22Rv1 (cell line): ENCODE measurements around the gene DGCR6L.
A peak's percentile ranks its signal among the peaks of the same experiment; 100 is the strongest.
"Not testable (repeated sequence)": the region's sequence is repeated elsewhere in the genome, so short reads cannot be mapped to it uniquely, and the experiment has no call there.

Experiments
- H3K27ac ChIP-seq: fragments of 450-650 bp; 2 replicates; pipeline ENCODE4 v1.5.1; 2017
- ZFX ChIP-seq: fragments of 450-650 bp; IDR thresholded peaks from 2 replicates; pipeline ENCODE4 v1.6.1; 2017; ENCODE audit warnings: antibody characterized with exemption, borderline replicate concordance
- TF ChIP-seq, protein P1 (sequence below): fragments of 450-650 bp; IDR thresholded peaks from 2 replicates; pipeline ENCODE4 v1.5.1; 2017; ENCODE audit warnings: mild to moderate bottlenecking

DGCR6L gene

DNA sequence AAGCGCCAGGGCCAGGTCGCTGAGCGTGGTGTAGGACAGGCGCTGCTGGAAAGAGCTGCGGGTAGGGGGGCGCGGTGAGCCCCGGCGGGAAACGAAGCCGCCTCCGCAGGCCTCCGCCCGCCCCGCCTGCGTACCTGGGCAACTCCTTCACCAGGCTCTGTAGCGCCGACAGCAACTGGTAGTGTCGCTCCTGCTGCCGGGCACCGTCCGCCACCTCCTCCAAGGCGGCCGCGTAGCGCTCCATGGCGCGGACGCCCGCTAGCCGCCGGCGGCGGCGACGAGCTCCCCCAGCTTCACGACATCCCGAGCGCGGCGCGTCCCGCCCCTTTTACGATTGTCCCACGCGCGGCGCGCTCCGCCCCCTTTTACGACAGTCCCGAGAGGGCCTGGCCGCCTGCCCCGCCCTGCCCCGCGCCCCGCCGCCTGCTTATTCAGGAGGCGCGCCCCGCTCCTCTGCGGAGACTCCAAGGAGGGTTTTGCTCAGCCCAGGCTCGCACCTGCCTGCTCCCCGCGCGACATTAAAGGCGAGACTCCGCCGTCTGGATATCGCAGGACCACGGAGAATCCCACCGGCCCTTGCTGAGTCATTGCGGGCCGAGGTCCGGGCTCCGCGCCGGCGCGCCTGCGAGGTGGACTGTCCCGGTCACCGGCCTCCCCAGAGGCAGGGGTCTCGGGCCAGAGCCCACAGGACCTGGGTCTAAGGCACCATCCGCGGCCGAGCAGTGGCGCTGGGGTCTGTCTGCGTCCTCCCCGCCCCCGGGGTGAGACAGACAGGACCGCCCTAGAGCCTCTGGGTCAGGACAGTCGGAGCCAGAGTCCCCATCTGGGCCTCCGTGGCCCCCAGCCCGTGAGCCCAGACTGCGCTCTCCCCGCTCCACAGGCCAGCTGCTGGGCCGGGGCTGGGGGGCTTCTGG is at the start of gene DGCR6L:
Gene DGCR6L (minus strand): TSS at position 316 of the 914 bp plus-strand sequence. CDS start 72 bp downstream, at position 244.
- TF ChIP-seq, protein P1, sequence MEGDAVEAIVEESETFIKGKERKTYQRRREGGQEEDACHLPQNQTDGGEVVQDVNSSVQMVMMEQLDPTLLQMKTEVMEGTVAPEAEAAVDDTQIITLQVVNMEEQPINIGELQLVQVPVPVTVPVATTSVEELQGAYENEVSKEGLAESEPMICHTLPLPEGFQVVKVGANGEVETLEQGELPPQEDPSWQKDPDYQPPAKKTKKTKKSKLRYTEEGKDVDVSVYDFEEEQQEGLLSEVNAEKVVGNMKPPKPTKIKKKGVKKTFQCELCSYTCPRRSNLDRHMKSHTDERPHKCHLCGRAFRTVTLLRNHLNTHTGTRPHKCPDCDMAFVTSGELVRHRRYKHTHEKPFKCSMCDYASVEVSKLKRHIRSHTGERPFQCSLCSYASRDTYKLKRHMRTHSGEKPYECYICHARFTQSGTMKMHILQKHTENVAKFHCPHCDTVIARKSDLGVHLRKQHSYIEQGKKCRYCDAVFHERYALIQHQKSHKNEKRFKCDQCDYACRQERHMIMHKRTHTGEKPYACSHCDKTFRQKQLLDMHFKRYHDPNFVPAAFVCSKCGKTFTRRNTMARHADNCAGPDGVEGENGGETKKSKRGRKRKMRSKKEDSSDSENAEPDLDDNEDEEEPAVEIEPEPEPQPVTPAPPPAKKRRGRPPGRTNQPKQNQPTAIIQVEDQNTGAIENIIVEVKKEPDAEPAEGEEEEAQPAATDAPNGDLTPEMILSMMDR, result no peak
- TF ChIP-seq ZFX, result no peak
- H3K27ac ChIP-seq, result peak within 1 kb of the TSS; percentile 75

DNA sequence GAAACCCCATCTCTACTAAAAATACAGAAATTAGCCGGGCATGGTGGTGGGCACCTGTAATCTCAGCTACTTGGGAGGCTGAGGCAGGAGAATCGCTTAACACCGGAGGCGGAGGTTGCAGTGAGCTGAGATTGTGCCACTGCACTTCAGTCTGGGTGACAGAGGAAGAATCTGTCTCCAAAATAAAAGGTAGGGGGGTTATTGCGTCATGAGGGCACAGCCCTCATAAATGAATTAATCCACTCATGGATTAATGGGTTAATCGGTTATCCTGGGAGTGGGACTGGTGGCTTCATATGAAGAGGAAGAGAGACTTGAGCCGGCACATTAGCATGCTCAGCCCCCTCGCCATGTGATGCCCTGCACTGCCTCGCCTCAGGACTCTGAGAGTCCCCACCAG is 49.0 kb upstream of the DGCR6L start:
- H3K27ac ChIP-seq, result not testable (repeated sequence)

DNA sequence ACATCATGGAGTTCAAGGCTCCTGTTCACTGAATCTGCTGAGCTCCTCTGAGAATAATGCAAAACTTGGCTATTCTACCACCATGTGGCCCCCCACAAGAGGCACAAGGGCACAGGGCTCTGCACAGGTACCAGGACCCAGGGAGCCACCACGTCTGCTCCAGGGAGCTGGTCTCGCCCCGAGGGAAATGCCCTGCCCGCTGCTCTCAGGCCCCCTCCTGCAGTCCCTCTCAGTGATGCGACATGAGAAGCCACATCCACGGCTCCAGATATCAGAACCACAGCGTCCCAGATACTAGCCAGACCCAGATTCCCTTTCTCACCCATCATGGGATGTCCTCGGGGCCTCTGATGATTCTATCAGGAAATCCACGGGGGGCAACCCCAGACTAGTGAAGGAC is 47.0 kb upstream of the DGCR6L start:
- H3K27ac ChIP-seq, result not testable (repeated sequence)

DNA sequence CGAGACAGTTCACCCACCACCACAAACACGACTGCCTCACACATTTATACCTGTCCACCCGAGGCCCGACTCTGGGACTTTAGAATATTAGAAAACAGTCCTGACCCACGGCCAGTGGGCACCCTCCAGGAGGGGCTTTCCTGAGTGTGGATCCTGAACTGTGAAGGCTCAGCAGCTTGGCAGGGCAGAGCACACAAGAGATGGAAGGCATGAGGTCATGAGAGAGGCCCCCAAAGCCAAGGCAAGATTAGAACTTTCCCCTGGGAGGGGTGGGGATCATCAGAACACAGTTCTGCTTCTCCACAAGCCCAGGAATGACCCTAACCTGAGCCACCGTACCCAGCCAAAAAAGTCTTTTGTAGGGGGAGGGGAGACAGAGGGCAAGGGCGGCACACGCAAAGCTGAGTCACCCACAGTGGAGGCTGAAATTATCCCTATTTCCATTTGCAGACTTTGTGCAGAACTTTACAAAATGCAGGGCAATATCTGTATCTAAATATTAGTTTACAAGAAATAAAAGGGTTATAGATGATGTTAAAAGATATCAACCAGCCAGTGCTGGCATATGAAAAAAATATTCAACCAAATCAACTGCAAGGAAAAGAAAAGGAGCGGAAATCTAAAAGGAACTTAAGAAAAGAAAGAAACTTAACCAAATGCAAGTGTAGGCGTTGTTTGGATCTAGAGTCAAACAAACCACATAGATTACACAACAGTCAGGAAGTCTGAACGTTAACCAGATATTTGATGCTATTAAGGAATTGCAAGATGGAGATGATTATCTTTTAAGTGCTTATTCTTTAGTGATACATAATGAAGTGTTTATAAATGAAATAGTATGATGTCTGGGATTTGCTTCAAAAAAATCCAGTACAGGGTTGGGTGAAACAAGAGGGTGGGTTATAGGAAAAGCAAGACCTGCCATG is 44.7 kb upstream of the DGCR6L start:
- H3K27ac ChIP-seq, result not testable (repeated sequence)

DNA sequence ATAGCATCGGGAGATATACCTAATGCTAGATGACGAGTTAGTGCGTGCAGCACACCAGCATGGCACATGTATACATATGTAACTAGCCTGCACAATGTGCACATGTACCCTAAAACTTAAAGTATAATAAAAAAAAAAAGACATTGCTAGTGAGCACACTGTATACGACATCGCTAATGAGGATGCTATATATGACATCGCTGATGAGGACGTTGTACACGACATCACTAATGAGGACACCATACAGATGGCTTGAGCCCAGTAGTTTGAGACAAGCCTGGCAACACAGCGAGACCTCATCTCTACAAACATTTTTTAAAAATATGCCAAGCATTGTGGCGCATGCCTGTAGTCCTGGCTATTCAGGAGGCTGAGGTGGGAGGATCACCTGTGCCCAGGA is 42.5 kb upstream of the DGCR6L start:
- H3K27ac ChIP-seq, result not testable (repeated sequence)

DNA sequence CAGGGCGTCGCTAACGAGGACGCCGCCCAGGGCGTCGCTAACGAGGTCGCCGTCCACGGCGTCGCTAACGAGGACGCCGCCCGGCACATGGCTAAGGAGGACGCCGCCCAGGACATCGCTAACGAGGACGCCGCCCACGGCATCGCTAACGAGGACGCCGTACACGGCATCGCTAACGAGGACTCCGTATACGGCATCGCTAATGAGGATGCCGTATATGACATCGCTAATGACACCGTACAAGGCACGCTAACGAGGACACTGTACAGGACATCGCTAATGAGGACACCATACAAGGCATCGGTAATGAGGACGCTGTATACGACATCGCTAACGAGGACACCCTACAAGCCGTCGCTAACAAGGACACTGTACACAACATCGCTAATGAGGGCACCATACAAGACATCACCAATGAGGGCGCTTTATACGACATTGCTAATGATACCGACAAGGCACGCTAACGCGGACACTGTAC is 41.9 kb upstream of the DGCR6L start:
- not testable (repeated sequence) for H3K27ac ChIP-seq

DNA sequence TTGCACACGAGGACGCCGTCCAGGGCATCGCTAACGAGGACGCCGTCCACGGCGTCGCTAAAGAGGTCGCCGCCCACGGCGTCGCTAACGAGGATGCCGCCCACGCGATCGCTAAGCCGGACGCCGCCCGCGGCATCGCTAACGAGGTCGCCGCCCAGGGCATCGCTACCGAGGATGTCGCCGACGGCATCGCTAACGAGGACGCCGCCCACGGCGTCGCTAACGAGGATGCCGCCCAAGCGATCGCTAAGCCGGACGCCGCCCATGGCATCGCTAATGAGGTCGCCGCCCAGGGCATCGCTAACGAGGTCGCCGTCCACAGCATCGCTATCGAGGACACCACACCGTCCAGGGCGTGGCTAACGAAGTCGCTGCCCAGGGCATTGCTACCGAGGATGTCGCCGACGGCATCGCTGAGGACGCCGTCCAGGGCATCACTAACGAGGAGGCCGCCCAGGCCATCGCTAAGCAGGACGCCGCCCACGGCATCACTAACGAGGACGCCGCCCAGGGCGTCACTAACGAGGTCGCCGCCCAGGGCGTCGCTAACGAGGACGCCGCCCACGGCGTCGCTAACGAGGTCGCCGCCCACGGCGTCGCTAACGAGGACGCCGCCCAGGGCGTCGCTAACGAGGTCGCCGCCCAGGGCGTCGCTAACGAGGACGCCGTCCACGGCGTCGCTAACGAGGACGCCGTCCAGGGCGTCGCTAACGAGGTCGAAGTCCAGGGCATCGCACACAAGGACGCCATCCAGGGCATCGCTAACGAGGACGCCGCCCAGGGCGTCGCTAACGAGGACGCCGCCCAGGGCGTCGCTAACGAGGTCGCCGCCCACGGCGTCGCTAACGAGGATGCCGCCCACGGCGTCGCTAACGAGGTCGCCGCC is 41.2 kb upstream of the DGCR6L start:
- not testable (repeated sequence) for H3K27ac ChIP-seq

DNA sequence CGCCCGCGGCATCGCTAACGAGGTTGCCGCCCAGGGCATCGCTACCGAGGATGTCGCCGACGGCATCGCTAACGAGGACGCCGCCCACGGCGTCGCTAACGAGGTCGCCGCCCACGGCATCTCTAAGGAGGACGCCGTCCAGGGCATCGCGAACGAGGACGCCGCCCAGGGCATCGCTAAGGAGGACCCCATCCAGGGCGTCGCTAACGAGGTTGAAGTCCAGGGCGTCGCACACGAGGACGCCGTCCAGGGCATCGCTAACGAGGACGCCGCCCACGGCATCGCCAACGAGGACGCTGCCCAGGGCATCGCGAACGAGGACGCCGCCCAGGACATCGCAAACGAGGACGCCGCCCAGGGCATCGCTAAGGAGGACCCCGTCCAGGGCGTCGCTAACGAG is 40.4 kb upstream of the DGCR6L start:
- not testable (repeated sequence) for H3K27ac ChIP-seq

DNA sequence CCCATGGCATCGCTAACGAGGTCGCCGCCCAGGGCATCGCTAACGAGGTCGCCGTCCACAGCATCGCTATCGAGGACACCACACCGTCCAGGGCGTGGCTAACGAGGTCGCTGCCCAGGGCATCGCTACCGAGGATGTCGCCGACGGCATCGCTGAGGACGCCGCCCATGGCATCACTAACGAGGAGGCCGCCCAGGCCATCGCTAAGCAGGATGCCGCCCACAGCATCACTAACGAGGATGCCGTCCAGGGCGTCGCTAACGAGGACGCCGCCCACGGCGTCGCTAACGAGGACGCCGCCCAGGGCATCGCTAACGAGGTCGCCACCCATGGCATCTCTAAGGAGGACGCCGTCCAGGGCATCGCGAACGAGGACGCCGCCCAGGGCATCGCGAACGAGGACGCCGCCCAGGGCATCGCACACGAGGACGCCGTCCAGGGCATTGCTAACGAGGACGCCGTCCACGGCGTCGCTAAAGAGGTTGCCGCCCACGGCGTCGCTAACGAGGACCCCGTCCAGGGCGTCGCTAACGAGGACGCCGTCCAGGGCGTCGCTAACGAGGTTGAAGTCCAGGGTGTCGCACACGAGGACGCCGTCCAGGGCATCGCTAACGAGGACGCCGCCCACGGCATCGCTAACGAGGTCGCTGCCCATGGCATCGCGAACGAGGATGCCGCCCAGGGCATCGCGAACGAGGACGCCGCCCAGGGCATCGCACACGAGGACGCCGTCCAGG is 38.8 kb upstream of the DGCR6L start:
- H3K27ac ChIP-seq, result not testable (repeated sequence)

DNA sequence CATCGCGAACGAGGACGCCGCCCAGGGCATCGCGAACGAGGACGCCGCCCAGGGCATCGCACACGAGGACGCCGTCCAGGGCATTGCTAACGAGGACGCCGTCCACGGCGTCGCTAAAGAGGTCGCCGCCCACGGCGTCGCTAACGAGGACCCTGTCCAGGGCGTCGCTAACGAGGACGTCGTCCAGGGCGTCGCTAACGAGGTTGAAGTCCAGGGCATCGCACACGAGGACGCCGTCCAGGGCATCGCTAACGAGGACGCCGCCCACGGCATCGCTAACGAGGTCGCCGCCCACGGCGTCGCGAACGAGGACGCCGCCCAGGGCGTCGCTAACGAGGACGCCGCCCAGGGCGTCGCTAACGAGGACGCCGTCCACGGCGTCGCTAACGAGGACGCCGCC is 38.1 kb upstream of the DGCR6L start:
- H3K27ac ChIP-seq, result not testable (repeated sequence)

DNA sequence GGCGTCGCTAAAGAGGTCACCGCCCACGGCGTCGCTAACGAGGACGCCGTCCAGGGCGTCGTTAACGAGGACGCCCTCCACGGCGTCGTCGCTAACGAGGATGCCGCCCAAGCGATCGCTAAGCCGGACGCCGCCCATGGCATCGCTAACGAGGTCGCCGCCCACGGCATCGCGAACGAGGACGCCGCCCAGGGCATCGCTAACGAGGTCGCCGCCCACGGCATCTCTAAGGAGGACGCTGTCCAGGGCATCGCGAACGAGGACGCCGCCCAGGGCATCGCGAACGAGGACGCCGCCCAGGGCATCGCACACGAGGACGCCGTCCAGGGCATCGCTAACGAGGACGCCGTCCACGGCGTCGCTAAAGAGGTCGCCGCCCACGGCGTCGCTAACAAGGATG is 37.0 kb upstream of the DGCR6L start:
- not testable (repeated sequence) for H3K27ac ChIP-seq

DNA sequence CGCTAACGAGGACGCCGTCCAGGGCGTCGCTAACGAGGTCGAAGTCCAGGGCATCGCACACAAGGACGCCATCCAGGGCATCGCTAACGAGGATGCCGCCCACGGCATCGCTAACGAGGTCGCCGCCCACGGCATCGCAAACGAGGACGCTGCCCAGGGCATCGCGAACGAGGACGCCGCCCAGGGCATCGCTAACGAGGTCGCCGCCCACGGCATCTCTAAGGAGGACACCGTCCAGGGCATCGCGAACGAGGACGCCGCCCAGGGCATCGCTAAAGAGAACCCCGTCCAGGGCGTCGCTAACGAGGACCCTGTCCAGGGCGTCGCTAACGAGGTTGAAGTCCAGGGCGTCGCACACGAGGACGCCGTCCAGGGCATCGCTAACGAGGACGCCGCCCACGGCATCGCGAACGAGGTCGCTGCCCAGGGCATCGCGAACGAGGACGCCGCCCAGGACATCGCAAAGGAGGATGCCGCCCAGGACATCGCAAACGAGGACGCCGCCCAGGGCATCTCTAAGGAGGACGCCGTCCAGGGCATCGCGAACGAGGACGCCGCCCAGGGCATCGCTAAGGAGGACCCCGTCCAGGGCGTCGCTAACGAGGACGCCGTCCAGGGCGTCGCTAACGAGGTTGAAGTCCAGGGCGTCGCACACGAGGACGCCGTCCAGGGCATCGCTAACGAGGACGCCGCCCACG is 36.2 kb upstream of the DGCR6L start:
- H3K27ac ChIP-seq, result not testable (repeated sequence)
